ENCODE results near the gene ARID4B.
"Not testable (repeated sequence)": the region's sequence is repeated elsewhere in the genome, so short reads cannot be mapped to it uniquely, and the experiment has no call there.

Gene ARID4B

DNA sequence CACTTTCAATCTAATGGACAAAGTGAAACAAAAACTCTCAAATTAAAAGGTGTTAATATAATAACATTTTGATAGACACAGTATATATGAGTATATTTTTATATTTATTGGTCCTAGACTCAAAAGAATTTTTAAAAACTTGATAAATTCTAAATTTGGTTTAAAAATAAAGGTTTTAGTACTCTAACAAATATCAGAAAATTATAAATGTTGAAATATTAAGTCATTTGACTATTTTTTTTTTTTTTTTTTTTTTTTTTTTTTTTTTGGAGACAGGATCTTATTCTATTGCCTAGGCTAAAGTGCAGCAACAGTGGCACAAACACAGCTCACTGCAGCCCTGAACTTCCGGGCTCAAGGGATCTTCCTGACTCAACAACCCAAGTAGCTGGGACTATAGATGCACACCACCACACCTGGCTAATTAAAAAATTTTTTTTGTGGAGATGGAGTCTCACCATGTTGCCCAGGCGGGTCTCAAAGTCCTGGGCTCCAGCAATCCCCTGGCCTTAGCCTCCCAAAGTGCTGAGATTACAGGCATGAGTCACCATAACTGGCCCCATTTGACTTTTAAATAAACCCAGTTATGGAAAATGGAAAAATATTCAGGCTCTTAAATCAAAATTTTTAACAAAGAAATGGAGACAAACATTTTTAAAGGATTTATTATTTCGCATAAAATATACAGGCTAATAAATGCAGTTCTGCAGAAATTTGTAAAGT lies 106.2 kb downstream of the ARID4B start:
- DNase-seq (ENCODE audit: low spot score): no peak

DNA sequence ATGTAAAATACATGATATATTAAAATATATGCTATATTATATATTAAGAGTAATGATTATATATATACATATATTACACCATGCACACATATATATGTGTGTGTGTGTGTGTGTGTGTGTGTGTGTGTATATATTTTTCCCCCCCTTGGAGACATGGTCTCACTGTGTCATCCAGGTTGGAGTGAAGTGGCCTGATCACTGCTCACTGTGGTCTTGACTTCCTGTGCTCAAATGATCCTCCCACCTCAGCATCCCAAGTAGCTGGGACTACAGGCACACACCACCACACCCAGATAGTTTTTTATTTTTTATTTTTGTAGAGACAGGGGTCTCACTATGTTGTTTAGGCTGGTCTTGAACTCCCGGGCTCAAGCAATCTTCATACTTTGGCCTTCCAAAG lies 112.5 kb downstream of the ARID4B start:
- DNase-seq (ENCODE audit: low spot score): no peak

DNA sequence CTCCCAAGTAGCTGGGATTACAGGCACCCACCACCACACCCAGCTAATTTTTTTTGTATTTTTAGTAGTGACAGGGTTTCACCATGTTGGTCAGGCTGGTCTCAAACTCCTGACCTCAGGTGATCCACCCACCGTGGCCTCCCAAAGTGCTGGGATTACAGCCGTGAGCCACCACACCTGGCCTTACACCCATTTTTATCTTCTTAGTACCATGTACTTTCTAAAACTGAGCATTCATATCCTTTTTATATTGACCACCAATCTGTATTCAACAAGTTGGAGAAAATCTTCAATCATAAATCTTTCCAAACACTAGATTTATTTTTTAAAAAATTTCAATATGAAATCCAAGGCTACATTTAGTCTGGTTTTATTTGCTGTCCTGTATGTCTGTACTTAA lies 113.0 kb downstream of the ARID4B start:
- DNase-seq (ENCODE audit: low spot score): not testable (repeated sequence)

DNA sequence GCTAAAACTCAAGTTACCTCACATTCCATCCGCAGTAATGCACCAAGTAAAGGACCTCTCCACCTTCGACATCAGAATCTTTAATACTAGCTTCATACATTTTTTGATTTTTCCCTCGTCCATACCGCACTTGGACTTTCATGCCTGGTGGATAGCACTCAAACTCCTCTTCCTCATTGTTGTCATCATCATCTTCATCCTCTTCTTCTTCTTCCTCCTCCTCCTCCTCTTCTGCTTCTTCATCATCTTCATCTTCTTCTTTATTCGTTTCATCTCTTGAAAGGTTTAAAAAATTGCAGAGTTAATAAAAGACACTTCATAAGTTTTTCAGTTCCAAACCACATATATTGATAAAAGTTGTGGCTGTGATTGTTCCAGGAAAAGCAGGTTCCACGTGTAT lies 114.2 kb downstream of the ARID4B start:
- peak; percentile 20 for DNase-seq (ENCODE audit: low spot score)

DNA sequence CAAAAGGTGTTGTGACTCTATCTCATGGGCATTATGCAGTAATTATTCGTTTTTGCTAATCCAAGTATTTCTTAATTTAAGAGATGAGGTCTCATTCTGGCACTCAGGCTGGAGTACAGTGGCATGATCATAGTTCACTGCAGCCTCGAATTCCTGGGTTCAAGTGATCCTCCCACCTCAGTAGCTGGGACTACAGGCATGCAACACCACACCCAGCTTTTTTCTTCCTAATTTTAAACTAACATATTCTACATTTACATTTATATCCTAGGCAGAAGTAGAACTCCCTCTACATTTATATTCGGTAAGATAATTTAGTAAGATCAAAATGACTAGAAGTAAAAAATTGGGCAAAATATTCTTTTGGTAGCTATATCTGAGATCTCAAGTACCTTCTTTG lies 116.5 kb downstream of the ARID4B start:
- DNase-seq (ENCODE audit: low spot score): no peak

DNA sequence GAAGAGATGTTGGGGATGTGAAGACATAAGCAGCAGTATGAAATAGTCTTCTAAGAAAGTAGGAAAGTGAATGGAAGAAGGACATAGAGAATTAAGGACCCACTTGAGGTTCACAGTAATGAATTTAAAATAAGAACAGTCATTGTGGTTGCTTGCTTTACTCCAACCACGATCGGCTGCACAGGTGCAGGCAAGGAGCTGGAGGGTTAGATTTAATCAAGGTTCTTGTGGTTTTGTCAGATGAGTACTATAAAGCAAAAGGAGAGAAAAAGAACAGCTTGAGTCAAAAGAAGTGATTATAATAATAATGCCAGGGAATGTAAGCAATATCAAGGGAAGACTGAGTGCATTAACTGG lies 120.8 kb downstream of the ARID4B start:
- peak; percentile 67 for DNase-seq (ENCODE audit: low spot score)

DNA sequence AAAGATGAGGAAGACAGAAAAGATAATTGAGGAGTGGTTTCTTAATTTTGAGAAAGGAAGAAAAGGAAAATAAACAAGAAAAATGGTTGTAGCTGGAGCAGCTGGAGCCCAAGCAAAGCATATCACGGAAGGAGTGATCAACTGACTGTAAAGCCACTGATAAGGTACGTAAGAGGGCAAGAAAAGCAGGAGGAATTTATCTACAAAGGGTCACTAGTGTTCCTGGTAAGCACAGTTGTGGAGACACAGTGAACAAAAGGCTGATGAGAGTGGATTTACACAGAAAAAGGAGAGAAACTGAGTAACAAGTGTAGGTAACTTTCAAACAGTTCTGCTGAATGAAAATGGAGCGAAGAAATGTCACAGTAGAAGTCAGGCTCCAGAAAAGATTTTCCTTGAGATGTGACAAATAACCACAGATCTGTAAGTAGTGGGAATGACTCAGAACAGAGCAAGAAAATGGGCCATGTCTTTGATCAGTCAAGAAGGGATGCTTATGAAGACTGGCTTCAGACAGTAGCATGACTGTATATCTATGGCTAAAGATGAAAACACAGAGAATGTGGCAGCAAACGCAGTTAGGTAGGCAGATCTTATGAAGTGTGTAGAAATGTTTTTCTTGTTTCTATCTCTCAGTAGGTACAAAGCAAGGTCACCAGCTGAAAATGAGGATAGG lies 121.3 kb downstream of the ARID4B start:
- DNase-seq (ENCODE audit: low spot score): peak; percentile 55

DNA sequence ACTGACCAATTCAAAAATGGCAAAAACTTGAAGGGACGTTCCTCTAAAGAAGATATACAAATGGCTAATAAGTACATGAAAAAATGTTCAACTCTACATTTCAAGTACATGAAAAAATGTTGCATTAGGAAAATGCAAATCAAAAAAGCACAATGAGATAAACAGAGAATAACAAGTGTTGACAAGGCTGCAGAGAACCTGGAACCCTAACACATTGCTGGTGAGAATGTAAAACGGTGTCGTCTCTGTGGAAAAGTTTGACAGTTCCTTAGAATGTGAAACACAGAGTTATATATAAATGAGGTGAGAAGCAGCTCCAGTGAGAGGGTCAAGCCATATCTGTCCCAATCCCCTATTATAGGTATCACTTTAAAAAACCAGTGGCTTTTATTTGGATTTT lies 122.3 kb downstream of the ARID4B start:
- no peak for DNase-seq (ENCODE audit: low spot score)

DNA sequence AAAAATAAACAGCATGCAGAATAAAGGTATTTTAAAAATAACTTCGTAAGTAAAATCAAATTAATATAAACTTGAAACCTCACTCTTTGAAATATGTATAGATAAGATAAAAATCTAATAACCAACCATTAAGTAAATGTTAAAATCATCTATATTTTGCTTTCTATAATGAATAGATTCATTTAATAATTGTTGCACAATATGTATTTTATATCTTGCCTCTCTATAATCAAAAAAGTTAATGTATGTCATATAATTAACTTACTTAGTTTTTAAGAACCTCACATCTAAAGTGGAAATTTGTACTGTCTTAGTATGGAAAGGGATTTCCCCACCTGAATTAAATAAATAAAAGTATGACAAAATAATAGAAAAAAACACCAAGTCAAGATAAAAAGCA lies 124.6 kb downstream of the ARID4B start:
- no peak for DNase-seq (ENCODE audit: low spot score)

DNA sequence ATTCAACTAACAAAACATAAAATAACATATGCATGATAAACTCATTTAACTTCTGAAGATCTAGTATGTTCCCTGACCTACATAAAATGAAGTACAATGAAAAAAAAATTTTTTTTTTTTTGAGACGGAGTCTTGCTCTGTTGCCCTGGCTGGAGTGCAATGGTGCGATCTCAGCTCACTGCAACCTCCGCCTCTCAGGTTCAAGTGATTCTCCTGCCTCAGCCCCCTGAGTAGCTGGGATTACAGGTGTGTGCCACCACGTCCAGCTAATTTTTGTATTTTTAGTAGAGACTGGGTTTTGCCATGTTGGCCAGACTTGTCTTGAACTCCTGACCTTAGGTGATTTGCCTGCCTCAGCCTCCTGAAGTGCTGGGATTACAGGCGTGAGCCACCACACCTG lies 125.5 kb downstream of the ARID4B start:
- DNase-seq (ENCODE audit: low spot score): not testable (repeated sequence)

DNA sequence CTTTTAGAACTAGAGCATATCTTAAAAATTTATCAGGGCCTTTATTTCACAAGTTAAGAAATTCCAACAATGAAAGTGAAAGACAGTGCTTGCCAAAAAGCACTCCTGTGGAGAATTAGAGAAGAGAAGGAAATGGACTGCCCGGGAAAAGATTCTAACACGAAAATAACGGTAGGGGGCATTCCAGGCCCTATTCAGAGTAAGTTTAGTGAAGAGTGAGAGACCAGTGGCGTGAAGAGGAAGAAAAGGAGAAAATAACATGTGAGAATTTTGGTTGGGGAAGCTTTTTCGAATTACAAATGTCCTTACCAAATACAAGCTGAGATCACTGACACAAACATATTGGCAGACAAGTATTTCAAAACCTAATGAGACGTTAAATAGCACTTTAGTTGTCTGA lies 128.5 kb downstream of the ARID4B start:
- DNase-seq (ENCODE audit: low spot score): no peak

DNA sequence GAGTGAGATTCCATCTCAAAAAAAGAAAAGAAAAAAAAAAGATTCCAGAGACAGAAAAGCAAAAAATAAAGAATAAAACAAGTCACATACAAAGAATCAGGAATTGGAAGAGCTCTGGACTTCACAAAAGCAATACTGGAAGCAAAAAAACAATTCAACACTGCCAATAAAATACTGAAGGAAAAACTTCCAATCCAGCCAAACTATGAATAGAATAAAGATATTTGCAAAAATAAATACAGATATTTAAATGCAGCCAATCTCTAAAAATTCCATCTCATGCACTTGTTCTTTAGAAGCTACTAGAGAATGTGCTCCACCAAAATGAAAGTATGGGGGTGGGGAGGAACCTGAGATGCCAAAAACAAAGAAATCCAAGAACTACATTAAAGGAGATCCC lies 137.5 kb downstream of the ARID4B start:
- DNase-seq (ENCODE audit: low spot score): no peak

DNA sequence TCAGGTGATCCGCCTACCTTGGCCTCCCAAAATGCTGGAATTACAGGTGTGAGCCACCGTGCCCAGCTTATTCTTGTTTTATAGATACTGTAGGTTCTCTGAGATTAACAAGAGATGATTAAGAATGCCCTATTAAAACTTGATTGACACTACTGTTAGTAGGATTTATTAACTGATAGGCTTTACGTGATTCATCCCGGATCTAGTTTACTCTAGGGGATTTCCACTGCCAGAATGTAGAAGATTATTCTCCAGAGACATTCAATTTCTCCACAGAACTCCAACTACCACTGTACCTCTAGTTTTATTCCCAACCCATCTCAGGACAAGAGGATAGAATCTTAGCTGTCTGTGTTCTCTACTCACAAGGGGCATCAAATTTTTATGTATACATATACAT lies 140.7 kb downstream of the ARID4B start:
- no peak for DNase-seq (ENCODE audit: low spot score)

DNA sequence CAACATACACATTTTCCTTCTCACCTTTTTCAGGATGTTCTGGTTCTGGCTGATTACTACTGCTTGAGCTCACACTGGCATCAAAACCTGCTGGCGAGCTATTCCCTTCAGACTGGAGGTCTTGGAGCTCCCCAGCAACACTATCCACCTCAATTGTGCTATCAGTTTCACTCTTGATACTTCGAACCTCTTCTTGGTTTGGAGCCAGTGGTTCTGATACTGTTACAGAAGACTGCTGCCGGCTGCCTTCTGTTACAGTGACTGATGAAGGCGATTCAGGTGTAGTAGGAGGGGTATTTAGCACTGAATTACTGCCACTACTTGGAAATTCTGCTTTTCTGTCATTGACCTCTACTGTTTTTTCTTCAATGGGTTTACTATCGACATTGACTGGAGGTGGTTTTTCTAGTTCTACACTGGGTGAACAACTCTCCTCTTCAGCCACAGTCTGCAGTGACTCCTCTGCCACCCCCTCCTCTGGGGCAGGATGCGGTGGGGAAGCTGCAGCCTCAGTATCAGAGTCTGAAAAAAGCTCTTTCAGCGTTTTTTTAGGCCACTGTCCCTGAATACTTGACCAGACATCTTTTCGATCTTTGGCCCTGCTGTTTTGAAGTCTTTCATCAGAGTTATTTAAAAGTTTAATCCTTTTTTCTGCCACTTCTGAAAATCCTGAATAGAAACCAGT lies 146.3 kb downstream of the ARID4B start:
- DNase-seq (ENCODE audit: low spot score): no peak

DNA sequence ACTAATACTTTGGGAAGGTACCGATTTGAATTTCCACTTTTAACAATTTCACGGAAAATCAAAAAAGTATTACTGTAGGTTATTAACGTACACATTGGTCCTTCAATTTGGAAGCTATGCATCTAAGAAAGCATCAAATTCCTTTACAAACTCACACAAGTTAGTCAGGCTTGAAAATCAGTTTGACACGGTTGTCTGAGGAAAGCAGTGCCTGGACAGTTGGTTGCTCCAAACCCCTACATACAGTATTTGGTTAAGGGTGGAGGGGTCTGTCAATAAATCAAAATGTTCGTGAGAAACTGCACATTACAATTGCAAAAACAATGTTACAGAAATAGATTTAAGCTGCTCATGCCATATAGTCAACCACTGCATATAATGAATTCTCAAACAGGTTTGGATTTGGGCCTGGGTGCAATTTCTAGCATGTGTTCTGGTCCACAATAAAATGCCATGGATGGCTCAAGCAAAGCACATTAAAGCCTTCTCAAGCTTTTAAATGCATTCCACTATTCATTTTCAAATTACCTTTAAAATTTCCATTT lies 147.0 kb downstream of the ARID4B start:
- no peak for DNase-seq (ENCODE audit: low spot score)

DNA sequence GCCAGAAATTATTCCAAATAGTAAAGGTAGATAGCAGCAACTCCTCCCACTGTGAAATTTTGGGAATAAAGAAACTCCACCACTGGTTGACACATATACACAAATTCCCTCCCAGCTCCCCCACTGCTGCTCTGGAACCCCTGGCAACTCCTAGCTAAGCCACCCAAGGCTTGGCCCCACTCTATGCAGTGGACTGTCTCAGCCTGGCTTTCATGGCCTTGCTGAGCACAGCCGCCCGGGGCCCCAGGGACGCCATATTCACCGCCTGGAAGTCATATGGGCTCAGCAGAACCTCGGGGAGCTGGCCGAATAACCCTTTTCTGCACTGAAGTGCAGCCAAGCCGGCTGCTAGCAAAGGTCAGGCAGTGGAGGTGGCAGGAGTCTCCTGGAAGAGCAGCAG lies 151.5 kb downstream of the ARID4B start:
- no peak for DNase-seq (ENCODE audit: low spot score)

DNA sequence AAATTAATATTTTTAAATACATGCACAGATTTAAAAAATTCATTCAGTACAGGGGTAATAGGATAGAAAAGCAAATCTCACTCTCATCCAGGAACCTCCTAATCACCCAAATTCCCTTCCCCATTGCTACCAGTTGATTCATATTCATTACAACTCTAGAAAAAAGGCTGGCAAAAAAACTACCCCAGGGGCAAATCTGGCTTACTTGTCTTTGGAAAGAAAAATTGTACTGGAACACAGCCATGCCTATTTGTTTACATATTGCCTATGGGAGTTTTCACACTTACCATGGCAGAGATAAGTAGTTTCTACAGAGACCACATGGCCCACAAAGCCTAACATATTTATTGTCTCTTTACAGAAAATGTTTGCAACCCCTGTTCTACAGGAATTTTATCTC lies 158.0 kb downstream of the ARID4B start:
- DNase-seq (ENCODE audit: low spot score): no peak

DNA sequence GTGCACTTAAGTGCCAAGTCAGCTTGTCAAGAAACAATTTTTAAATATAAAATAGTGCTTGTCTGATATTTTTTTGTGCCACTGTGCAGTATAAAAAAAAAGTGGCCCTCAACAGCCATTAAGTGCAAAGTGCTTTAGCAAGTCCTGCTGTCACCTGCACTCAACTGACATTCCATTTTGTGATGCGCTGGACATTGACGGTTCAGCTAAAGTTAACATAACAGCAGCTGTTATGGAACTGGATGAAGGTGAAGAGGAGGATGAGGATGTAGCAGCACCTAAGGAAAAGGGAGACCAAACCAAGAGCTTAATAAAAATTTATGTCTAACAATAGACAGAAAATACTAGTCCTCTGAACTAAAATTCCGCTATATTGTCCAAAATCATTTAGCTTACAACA lies 159.6 kb downstream of the ARID4B start:
- DNase-seq (ENCODE audit: low spot score): no peak

DNA sequence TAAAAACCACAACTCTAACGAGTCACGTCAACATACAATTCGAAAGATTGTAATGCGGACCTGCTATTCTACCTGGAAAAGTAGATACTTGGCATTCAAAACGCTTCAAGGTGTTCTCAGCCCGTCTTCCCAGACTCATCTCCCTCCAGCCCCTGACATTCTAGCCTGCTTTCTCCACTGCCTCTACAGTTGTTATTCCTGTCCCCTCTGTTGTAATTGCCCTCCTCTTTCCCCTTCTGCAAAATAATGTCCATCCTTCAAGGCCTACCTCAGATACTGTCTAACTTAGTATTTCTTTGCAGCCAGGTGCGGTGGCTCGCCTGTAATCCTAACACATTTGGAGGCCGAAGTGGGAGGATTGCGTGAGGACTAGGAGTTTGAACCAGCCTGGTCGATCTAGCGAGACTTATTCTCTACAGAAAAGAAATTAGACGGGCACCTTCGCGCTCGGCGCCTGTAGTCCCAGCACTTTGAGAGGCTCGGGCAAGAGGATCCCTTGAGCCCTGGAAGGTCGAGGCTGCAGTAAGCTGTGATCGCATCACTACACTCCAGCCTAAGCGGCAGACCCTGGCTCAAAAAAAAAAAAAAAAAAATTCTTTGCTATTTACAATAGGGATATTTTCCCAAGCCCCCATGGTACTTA lies 166.2 kb downstream of the ARID4B start:
- DNase-seq (ENCODE audit: low spot score): no peak

DNA sequence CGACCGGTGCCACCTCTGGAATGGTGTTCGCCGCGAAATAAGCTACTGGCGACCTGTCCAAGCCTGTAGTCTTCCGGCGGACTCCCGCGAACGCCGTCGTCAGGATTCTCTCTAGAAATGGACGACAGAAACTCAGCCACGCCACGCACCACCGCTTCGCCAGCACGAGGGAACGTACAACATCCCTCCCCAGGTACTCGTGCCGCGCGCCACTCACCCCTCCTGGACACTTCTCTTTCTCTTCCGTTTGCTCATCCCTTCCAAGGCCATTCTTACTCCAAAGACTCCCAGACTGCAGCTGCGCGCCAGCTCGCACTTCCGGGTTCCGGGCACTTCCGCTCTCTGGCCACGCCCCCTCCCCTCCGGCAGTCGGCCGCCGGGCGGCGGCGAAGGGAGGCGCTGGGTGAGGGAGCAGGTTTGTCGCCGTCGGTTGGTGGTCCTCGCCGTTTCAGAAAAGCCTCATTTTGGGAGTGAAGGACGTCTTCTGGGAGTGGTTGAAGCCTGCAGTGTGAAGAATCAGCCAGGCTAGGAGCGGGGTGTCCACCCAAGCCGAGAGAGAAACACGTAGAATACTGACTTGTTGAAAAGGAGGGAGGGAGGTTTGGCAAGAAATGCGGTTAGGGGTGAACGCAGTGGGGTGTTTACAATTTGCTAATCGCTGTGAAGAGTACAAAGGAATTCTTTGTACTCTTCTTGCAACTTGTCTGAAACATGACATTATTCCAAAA lies 166.9 kb downstream of the ARID4B start, which contains the start of gene RBM34:
Gene RBM34 (minus strand): TSS at position 294 of the 728 bp plus-strand sequence. CDS start 24 bp downstream, at position 270.
- peak; percentile 93 for DNase-seq (ENCODE audit: low spot score)

DNA sequence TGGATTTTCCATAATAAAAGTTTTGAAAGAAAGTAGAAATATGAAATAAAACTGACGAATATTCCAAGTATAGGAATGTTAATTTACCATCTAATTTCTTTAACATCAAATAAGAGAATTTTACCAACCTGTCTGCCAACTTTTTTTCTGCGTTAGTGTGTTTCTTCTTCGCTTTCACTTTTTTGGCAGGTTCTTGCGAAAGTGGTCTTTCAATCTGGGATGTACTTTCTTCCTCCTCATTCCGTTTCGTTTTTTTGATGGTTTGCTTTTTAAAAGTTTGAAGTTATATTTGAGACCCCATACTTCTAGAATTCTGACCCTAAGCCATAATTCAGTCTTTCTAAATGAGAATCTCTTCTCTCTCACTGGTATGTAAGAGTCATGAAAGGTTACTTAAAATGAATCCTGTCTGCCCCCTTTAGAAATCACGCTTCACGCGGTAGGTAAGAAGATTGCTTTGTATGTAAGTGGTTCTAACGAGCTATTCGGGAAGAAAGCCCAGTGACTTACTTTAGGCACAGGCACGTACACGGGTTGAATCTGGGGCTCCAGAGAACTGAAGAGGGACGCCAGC lies 167.5 kb downstream of the ARID4B start:
- DNase-seq (ENCODE audit: low spot score): no peak

Data from activated CD4-positive, alpha-beta T cell treated with anti-CD3 and anti-CD28 coated beads, Interleukin-2, Interleukin-4, amounts not matched to agents 100 ng/mL and 50 ng/mL, durations not matched to agents 16 hours and 8 hours (primary cell).